ENCODE data around the gene FGD6. TPM values are rescaled to one million over a fixed set of nuclear protein-coding genes. Genes with fewer than 3 reads are reported as not detected.
A peak's percentile ranks its signal among the peaks of the same experiment; 100 is the strongest.

Gene FGD6
- polyA plus RNA-seq, 1 donor (not counting 4 experiments of a cell fraction or from before 2014, with no cell fraction given): 54.2 TPM

GRCh38 chr12:95169368-95169767, 47.9 kb downstream of the FGD6 start:
- Histone ChIP-seq H3K27ac (ENCODE audit: control insufficient read depth, insufficient read depth, low read length) (peak overlapping the region; percentile 69), H3K4me1 (ENCODE audit: control insufficient read depth, extremely low read depth, insufficient read depth, low read length) (peaks cover 32% of the 10 kb centered on the region)
- FAIRE-seq: peak; percentile 88

GRCh38 chr12:95168746-95169145, 48.5 kb downstream of the FGD6 start:
- Histone ChIP-seq H2AFZ (ENCODE audit: control insufficient read depth, low read length) (no peak overlapping the region), H3K4me1 (ENCODE audit: control insufficient read depth, extremely low read depth, insufficient read depth, low read length) (peaks cover 25% of the 10 kb centered on the region), H3K9me1 (ENCODE audit: control insufficient read depth, extremely low read depth, insufficient read depth, low read length) (no peaks in the 10 kb centered on the region), H3K27ac (ENCODE audit: control insufficient read depth, insufficient read depth, low read length) (peak overlapping the region; percentile 69), H3K79me2 (ENCODE audit: control insufficient read depth, insufficient read depth, low read length) (peaks cover 51% of the 10 kb centered on the region), H3K4me3 (ENCODE audit: control insufficient read depth in 2 of 3, extremely low read depth in 1 of 3, insufficient read depth in 2 of 3, low read depth in 1 of 3, low read length in 3 of 3) (no peak overlapping the region), H4K20me1 (ENCODE audit: control insufficient read depth, extremely low read depth, insufficient read depth, low read length) (no peaks in the 10 kb centered on the region), H3K36me3 (ENCODE audit: control insufficient read depth in 2 of 2, extremely low read depth in 1 of 2, insufficient read depth in 2 of 2, low read length in 2 of 2) (peaks cover 3 to 22% of the 10 kb centered on the region in 2 experiments), H3K4me2 (ENCODE audit: control insufficient read depth, extremely low read depth, insufficient read depth, low read depth, low read length) (no peak overlapping the region), H3K27me3 (ENCODE audit: control insufficient read depth, extremely low read depth, insufficient read depth, low read length) (no peaks in the 10 kb centered on the region), H3K9me3 (ENCODE audit: control insufficient read depth, low read depth, low read length) (no peaks in the 10 kb centered on the region), H3K9ac (ENCODE audit: control insufficient read depth, extremely low read depth, insufficient read depth, low read length) (no peak overlapping the region)
- FAIRE-seq: no peak
- dilution Hi-C loops (cut with MboI; ENCODE audit: extremely low pct_ligation_motif_present, low sequenced_read_pairs): no loop called here
- DNase-seq (ENCODE audit: low read depth, low spot score): no peak
- TF ChIP-seq EZH2 (IDR thresholded peaks at IDR 0.05; ENCODE audit: low read length) (no peak), CTCF (optimal IDR thresholded peaks at IDR 0.05 in 1 of 3, IDR thresholded peaks at IDR 0.05 in 1 of 3, conservative IDR thresholded peaks at IDR 0.05 in 1 of 3; ENCODE audit: extremely low read depth in 1 of 3, insufficient read depth in 2 of 3, low read length in 3 of 3) (no peak)

More at GRCh38 chr12:95169368-95169767, 47.9 kb downstream of the FGD6 start:
- no peak for DNase-seq (ENCODE audit: low read depth, low spot score)
- H3K4me2 ChIP-seq (ENCODE audit: control insufficient read depth, extremely low read depth, insufficient read depth, low read depth, low read length): peak overlapping the region; percentile 4
- dilution Hi-C loops (cut with MboI; ENCODE audit: extremely low pct_ligation_motif_present, low sequenced_read_pairs): no loop called here
- H3K36me3 ChIP-seq (ENCODE audit: control insufficient read depth in 2 of 2, extremely low read depth in 1 of 2, insufficient read depth in 2 of 2, low read length in 2 of 2): peaks cover 3 to 22% of the 10 kb centered on the region in 2 experiments
- H3K9me3 ChIP-seq (ENCODE audit: control insufficient read depth, low read depth, low read length): no peaks in the 10 kb centered on the region
- peaks cover 48% of the 10 kb centered on the region for H3K79me2 ChIP-seq (ENCODE audit: control insufficient read depth, insufficient read depth, low read length)
- H3K4me3 ChIP-seq (ENCODE audit: control insufficient read depth in 2 of 3, extremely low read depth in 1 of 3, insufficient read depth in 2 of 3, low read depth in 1 of 3, low read length in 3 of 3): no peak overlapping the region
- no peak overlapping the region for H2AFZ ChIP-seq (ENCODE audit: control insufficient read depth, low read length)
- H3K27me3 ChIP-seq (ENCODE audit: control insufficient read depth, extremely low read depth, insufficient read depth, low read length): no peaks in the 10 kb centered on the region
- no peaks in the 10 kb centered on the region for H4K20me1 ChIP-seq (ENCODE audit: control insufficient read depth, extremely low read depth, insufficient read depth, low read length)
- TF ChIP-seq EZH2 (IDR thresholded peaks at IDR 0.05; ENCODE audit: low read length): no peak
- TF ChIP-seq CTCF (optimal IDR thresholded peaks at IDR 0.05 in 1 of 3, IDR thresholded peaks at IDR 0.05 in 1 of 3, conservative IDR thresholded peaks at IDR 0.05 in 1 of 3; ENCODE audit: extremely low read depth in 1 of 3, insufficient read depth in 2 of 3, low read length in 3 of 3): no peak
- H3K9ac ChIP-seq (ENCODE audit: control insufficient read depth, extremely low read depth, insufficient read depth, low read length): no peak overlapping the region
- H3K9me1 ChIP-seq (ENCODE audit: control insufficient read depth, extremely low read depth, insufficient read depth, low read length): no peaks in the 10 kb centered on the region

Measured in keratinocyte (primary cell).